ENCODE measurements around the gene DNAJB5.
"Not testable (repeated sequence)": the region's sequence is repeated elsewhere in the genome, so short reads cannot be mapped to it uniquely, and the experiment has no call there.

DNAJB5 gene

DNA sequence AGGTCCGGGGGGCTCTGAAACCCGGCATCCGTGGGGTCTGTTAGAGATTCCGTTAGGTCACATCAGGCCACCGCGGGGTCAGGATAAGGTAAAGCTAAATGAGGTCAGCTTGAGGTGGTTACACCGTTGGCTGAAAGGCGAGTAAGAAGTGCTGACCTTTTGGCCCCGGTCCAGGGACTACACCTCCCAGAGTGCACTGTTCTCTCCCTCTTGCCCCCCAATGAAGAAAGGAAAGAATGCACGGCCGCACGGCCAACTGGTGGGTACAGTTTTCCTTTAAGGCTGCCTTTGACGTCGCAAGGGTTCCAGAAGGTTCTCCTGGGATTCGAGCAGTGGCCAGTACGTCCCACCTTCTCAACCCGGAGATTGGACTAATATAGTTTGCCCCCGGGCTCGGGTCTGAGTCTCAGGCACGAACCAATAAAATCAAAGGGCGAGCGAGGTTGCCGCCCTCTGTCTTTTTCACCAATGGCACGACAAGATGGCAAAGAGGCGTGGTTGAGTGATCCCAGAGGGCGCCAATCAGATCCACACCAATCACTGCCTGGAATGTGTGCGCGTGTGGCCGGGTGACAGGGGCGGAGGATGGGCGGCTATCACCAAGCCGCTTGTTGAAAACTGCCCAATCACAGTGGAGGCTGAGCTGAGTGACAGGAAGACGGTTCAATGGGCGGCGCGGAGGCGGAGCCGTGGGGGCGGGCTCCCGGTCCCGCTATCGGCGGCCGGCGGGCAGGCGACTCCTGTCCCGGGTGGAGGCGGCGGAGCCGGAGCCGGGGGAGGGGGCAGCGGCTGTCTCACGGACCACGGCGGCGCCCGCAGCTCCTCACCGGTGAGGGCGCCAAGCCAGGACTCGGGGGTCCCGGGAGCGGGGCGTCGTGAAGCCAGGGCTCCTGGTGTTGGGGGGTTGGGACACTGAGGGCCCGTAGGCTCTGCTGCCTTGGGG is at the start of gene DNAJB5:
DNAJB5 (plus strand) TSS at position 743 of the 943 bp plus-strand sequence. CDS start 886 bp downstream, outside the sequence.
- peak; percentile 98 for DNase-seq (ENCODE audit: low spot score)

DNA sequence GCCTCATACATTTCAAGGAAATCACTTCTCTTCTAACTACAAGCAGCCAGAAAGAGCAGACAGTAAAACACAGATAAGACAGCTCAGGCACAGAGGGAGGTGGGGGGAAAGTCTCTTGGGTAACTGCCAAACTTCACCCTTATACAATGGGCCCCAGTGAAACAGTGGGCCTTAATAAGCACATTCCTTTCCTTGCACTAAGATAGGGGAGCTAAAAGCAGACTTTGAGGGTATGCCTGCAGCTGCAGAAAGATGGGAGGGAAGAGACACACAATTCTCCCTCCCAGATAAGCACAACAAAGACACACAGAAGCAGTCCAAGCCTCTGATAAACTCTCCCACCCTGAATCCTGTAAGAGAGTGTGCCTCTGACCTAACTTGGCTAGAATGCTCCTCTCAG is 49.6 kb upstream of the DNAJB5 start:
- not testable (repeated sequence) for DNase-seq (ENCODE audit: low spot score)

DNA sequence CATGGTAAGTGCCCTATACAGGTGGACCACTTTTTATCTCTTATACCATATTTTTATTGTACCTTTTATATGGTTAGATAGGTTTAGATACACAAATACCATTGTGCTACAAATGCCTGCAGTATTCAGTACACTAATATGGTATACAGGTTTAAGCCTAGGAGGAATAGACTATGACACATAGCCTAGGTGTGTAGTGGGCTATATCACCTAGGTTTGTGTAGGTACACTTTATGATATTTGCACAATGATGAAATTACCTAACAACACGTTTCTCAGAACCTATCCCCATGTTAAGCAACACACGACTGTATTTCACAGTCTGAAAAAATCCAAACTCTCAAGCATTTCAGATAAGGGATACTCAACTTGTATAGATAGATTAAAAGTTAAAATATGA is 41.1 kb upstream of the DNAJB5 start:
- DNase-seq (ENCODE audit: low spot score) = no peak

DNA sequence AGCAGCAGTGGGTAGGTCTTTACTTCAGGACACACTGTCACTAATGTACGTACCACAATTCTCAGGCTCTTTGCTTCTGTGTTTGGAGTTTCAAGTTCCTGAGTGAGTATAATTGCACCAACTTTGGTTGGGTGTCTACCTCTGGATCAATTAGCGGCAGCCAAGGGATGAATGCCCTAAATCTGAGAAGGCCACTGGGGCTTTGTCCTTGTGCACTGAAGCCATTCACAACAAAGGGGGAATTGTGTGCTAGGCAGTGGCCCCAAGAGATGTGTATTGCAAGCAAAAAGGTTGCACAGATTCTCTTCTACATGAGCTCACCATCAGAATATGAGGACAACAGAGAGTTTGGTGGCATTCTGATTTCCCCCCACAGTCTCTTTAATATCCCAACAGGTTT is 35.3 kb upstream of the DNAJB5 start:
- DNase-seq (ENCODE audit: low spot score) = no peak

DNA sequence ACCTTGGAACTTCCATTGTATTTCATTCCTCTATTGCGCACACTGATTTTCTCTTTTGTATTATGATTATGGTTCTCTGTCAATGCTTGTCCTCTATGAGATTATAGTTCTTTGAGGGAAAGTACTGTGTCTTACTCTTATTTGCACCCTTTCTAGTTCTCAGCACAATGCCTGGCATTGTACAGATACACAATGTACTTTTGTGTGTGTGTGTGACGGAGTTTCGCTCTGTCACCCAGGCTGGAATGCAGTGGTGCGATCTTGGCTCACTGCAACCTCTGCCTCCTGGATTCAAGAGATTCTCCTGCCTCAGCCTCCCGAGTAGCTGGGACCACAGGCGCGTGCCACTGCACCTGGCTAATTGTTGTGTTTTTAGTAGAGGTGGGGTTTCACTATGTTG is 33.5 kb upstream of the DNAJB5 start:
- not testable (repeated sequence) for DNase-seq (ENCODE audit: low spot score)

DNA sequence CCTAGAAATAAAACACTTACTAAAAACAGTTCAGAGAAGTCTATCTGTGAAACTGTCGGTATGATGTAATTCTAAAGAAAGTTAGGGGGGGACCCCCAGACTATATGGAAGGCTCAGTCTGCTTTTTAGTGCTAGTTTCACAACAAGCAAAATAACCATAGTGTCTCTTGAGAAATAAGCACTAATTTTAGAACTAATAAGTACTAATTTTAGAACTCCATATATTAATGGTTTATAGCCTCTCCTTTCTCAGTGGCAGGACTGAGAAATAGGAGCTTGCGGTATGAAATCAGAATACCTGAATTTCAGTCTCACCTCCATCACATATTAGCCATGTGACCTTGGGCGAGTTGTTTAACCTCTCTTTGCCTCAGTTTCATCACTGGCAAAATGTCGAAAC is 32.9 kb upstream of the DNAJB5 start:
- DNase-seq (ENCODE audit: low spot score) = no peak

DNA sequence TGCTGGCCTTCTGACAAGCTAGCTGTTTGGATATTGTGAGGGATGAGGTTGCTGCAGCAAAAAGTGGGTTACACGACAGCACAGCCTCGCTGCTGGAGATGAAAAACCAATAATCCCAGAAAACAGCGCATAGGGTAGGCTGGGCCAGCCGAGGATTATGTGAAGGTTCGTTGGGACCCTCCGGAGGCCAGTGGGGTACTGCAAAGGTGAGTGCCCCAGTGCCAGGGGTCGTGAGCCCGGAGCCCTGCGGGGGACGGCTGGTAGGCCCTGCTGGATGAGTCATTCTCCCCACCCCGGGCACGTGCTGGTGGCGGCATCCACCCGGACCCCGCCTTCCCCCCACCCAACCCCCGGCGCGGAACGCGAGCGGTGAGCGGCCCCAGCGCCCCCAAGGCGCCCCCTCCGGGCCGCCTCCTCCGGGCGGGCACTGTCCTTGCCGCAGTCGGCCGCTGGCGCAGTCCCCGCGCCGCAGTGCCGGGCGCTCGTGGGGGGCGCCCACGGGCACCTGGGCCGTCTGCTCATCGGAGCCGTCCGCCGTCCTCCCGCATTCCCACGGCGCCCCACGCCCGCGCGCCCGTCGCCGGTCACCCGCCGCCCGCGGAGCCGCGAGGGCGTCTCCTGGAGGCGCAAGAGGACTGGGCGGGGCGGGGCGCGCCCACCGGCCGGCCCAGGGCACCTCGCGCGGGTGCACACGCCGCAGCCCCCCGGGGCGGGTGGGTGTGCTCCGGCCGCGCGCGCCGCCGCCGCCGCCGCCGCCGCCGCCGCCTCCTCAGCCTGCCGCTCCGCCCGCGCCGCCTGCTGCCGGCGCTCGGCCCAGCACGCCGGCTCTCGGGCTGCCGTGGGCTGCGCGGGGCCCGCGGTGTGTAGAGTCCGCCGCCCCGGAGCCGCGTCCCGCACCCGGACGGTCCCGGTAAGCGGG is 31.8 kb upstream of the DNAJB5 start, which contains the start of gene PHF24:
PHF24 (plus strand) TSS at position 794 of the 919 bp plus-strand sequence. CDS start 13,014 bp downstream, outside the sequence.
- no peak for DNase-seq (ENCODE audit: low spot score)

DNA sequence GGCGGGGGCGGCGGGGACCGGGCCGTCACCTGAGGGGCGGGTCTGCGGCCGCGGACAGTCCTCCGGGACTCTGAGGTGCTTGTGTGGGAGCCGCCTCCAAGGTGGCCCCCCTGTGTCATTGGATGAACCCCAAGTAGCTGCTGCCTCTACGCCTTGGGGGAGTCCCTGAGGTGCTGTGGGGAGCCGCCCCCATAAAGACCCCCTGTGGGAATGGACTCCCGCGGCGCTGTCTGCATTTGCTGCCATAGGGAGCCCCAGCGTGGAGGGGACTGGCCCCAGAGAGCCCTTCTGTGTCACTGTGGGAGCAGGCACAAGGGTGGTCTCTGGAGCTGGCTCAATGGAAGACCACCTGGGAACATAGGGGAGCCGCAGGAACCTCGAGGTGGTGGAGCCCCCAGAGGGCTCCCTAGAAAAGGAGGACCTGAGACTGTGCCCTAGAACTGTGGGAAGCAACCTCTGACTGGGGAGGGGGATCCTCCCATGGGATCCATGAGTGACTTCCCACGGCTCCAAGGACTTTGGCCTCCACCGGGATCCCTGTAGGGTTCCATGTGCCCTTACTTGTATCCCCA is 31.0 kb upstream of the DNAJB5 start:
- DNase-seq (ENCODE audit: low spot score) = no peak

DNA sequence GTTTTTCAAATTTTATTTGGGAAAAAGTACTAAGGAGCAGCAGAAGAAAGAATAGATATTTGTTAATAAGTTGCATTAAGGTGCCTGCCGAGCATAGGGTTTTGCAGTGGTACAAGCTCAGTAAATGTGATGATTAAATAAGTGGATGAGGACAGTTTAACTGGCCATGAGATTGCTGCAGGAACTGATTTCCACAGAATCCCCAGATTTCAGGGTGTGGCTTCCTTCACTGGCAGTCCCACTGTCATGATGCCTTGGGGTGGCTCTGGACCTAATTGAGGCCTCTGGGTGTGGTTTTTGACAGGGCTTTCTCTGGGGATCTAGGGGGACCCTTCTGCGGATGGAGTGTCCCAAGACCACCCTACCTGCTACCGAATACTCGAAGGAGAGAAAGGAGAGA is 30.1 kb upstream of the DNAJB5 start:
- DNase-seq (ENCODE audit: low spot score) = no peak

DNA sequence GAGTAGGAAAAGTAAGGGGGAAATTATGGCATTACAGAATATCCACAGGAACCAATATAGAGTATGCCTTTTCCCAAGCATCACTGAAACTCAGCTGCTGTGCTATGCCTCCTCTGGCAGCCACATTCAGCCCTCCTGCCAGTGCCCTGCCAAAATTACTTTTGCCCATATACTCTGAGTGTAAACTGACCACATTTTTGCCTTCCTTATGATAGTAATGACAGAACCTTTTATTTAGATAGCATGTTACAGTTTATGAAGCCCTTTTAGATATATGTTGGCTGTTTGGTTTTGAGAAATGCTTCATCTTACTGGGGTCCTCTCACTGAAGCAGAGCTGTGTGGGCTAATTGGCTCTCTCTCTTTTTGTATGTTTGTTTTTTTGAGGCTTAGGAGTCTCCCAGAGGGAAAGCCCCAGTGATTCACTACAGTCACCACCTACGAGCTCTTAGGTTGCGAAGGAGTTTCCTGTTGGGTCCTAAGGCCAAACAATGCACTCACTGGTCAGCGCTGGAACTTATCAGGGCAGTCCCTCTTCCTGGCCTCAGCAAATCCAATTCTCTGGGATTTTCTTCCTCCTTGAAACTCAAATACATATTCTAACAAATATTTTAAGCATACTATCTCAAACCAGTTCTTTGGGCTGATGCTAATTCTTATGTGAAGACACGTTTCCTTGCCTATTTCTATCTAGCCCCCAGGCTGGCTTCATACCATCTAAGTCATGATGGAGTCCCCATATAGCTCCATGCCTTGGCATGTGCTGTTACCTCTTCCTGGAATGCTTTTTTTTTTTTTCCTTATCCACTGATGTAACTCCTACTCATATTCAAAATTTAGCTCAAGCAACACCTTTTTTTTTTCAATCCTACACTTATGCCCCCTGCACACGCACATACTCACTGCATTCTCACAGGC is 27.7 kb upstream of the DNAJB5 start:
- no peak for DNase-seq (ENCODE audit: low spot score)

DNA sequence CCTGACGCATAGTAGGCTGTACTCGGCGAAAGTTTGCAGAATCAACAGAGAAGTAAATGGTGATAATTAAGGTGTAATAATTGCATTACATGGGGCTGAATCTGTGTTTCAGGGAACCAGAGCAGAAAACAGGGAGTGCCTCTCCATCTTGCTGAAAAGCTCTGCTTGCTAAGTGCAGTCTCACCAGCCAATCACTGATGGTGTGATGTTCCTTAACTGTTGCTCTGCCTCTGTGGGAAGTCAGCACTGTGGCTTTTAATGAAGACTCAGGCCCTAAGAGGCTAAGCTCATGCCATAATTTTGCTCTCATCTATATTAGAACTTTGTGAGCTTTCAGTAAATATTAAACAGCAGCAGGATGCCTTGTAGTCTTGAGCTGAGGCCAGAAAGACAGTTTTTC is 27.0 kb upstream of the DNAJB5 start:
- DNase-seq (ENCODE audit: low spot score) = no peak

DNA sequence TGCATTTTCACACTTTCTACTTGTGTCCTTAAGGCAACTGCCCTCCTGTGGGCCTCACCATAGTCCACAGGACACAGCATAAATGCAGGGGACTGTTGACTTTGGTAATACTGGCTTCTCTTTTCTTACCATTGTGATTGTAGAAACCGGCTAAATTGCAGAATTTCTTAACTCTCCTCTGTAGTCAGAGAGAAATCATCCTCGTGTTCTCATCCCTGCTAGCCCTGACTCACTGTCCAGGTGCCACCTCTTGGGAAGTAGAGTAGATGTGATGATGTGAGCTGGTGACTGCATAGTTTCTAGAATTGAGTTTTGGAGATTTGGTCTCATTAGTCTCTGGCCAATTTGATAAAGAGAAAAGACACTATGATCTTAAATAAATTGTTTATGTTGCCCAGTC is 26.0 kb upstream of the DNAJB5 start:
- DNase-seq (ENCODE audit: low spot score) = no peak

DNA sequence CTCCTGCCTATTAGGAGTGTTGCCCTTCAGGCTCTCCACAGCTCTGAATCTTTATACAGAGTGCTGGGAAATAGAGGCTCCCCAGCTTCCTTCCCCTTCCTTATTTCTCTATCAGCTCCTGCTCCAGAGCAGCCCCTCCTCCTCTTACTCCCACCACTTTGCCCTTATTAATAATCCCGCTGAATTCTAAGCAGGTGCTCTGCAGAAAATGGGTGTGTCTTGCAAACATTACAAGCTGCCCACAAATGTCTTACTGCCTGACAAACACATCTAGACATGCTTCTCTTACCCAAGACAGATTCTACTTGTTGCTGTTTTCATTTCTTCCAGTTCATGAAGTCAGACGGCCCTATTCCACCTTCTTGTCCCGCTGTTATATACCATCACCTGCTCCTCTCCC is 25.1 kb upstream of the DNAJB5 start:
- DNase-seq (ENCODE audit: low spot score) = no peak

DNA sequence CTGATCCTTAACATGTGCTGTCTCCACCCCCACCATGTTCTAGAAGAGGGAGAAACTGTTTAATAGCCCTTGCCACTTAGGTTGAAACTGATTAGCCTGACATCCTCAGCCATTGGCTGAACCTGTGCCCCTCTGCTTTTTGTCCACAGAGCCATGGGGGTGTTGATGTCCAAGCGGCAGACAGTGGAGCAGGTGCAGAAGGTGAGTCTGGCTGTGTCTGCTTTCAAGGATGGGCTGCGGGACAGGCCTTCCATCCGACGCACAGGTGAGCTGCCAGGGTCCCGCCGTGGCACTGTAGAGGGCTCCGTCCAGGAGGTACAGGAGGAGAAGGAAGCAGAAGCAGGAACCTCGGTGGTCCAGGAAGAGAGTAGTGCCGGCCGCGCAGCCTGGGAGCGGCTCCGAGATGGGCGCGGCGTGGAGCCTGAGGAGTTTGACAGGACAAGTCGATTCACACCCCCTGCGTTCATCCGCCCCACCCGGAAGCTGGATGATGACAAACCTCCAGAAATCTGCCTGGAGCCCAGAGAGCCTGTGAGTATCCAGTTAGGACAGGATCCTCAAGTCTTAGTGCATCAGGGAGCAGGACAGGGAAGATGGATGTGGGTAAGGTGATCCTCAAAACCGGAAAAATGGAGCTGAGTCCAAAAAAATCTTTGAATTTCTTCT is 18.3 kb upstream of the DNAJB5 start:
- no peak for DNase-seq (ENCODE audit: low spot score)

DNA sequence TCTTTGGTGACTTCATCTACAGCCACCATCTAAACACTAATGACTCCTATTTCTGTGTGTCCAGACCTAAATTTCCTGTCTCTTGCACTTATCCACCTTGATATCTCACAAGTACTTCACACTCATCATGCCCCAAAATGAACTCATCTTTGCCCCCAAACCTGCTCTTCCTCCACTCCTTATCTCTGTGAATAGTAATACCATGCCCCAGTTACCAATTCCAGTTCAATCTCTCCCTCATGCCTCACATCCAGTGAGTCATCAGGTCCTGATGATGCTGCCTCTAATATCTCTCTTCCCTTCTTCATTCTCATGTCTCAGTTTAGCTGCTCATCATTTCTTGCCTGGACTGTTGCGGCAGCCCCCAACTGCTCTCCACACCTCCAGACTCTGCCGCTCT is 14.9 kb upstream of the DNAJB5 start:
- no peak for DNase-seq (ENCODE audit: low spot score)

DNA sequence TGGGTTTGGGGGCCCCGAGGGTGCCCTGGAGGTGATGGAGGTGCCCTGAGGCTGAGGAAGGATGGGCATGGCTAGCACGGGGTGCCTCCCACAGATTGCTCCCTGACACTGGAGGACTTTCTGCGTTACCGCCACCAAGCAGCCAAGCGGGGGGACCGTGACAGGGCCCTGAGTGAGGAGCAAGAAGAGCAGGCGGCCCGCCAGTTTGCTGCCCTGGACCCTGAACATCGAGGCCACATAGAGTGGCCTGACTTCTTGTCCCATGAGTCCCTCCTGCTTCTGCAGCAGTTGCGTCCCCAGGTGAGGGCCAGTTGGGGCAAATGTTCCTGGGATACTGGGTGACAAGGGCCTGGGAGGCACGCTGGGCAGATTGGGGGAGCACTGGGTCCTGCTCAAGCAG is 13.1 kb upstream of the DNAJB5 start:
- no peak for DNase-seq (ENCODE audit: low spot score)

DNA sequence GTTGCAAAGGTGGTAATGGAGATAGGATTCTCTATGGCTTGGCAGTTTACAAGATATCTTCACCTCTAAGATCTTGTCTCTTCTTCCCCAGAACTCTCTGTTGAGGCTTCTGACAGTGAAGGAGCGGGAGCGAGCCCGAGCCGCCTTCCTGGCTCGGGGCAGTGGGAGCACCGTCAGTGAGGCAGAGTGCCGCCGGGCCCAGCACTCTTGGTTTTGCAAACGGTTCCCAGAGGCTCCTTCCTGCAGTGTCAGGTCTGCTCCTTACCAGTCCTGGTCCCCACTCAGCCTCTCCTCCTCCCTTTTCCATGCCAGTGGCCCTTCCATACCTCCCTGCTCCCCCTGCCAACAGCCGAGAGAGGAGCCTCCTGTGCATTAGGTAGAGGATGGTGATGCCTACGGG is 12.6 kb upstream of the DNAJB5 start:
- no peak for DNase-seq (ENCODE audit: low spot score)

DNA sequence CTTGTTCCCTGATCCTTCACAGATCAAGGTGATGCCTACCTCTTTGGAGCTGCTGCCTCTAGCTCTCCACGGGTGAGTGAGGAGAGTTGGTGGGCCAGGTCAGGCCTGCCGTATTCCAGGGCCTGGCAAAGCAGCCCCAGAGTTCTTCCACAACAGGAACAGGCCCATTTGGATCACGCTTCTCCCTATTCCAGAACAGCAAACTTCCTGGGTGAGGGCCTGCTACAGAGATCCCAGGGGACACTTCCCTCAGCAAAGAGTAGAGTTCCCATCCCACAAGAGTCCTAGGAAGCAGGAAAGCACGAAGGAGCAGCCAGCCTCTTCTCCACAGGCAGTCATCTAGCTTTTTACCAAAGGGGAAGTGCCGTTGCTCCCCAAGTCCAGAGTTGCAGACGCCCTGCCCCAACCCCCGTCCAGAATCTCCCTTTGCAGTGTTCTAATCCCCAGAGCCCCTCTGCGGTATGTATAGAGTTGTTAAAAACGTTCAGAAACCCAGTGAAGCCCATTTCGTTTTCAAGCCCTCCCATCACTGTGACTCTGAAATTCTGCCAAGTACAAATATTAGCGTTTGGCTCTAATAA is 9.3 kb upstream of the DNAJB5 start:
- no peak for DNase-seq (ENCODE audit: low spot score)

DNA sequence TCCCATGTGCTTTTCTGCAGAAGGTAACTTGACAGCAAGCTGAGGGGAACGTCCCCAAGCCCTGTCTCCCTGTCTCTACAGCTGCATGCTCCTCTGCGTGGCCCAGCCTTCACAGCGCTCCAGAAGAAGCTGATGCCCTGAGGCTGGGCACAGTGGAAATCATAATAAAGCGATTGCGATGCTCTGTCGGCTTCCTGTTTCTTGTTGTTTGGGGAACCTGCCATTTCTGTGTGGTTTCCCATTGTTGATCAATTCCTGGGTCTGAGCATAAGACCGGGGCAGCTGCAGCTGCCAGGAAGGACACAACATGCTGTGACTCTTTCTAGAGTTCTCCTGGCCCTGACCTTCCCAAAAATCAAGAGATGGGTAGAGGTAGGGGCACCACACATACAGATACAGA is 7.2 kb upstream of the DNAJB5 start:
- DNase-seq (ENCODE audit: low spot score) = no peak

DNA sequence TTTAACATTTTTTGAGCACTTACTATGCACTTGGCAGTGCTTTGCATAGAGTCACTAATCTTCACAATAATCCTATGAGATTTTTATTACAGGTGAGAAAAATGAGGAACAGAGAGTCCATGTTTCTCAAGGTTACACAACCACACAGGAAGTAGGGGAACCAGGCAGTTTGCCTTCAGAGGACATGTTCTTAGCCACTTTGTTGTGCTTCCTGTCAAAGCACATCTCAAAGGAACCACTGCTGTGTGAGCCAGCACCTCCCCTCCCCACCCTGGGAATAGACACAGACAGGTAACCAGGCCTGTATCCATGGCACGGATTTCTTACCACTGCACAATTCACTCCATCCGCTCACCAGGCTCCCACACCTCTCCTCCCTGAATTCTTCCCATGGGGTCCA is 6.3 kb upstream of the DNAJB5 start:
- no peak for DNase-seq (ENCODE audit: low spot score)
